Epithelial cell of prostate (primary cell): ENCODE data around the gene ANO7.

ENCODE experiments used
- DNase-seq: peaks from one replicate; pipeline ENCODE4 v3.0.0-alpha.2; 2011; ENCODE audit warnings: low read depth, low spot score
- H3K27ac ChIP-seq: fragments of 450-650 bp; 2 replicates; pipeline ENCODE4 v1.5.1; 2017; ENCODE audit warnings: mild to moderate bottlenecking

Gene ANO7

GRCh38 chr2:241224018-241224850 lies 35.8 kb downstream of the ANO7 start:
- no peak for DNase-seq
- no peak overlapping the region for H3K27ac ChIP-seq

GRCh38 chr2:241224851-241225438 lies 36.5 kb downstream of the ANO7 start:
- no peak overlapping the region for H3K27ac ChIP-seq
- DNase-seq = no peak

GRCh38 chr2:241225545-241225944 lies 37.1 kb downstream of the ANO7 start:
- H3K27ac ChIP-seq = no peak overlapping the region
- no peak for DNase-seq

GRCh38 chr2:241225983-241226382 lies 37.5 kb downstream of the ANO7 start:
- DNase-seq = no peak
- H3K27ac ChIP-seq = no peak overlapping the region

GRCh38 chr2:241226723-241227572 lies 38.5 kb downstream of the ANO7 start:
- no peak for DNase-seq
- H3K27ac ChIP-seq = no peak overlapping the region

- no peak for DNase-seq
- H3K27ac ChIP-seq = no peak overlapping the region
These were observed 39.1 kb downstream of the ANO7 start for GRCh38 chr2:241227594-241227993.

- DNase-seq = no peak
- H3K27ac ChIP-seq = no peak overlapping the region
These were observed 39.8 kb downstream of the ANO7 start for GRCh38 chr2:241228081-241228859.

GRCh38 chr2:241228860-241229516 lies 40.5 kb downstream of the ANO7 start:
- H3K27ac ChIP-seq = no peak overlapping the region
- no peak for DNase-seq

- no peak for DNase-seq
- no peak overlapping the region for H3K27ac ChIP-seq
These were observed 41.3 kb downstream of the ANO7 start for GRCh38 chr2:241229563-241230401.

GRCh38 chr2:241230435-241230834 lies 42.0 kb downstream of the ANO7 start:
- no peak overlapping the region for H3K27ac ChIP-seq
- no peak for DNase-seq

GRCh38 chr2:241232736-241233575 lies 44.5 kb downstream of the ANO7 start:
- no peak overlapping the region for H3K27ac ChIP-seq
- no peak for DNase-seq

GRCh38 chr2:241234066-241234790 lies 45.8 kb downstream of the ANO7 start:
- no peak overlapping the region for H3K27ac ChIP-seq

GRCh38 chr2:241234962-241235740 lies 46.7 kb downstream of the ANO7 start:
- no peak for DNase-seq
- H3K27ac ChIP-seq = no peak overlapping the region

More at GRCh38 chr2:241234066-241234790, 45.8 kb downstream of the ANO7 start:
- no peak for DNase-seq

- H3K27ac ChIP-seq = no peak overlapping the region
- no peak for DNase-seq
These were observed 47.5 kb downstream of the ANO7 start for GRCh38 chr2:241235859-241236593.

- DNase-seq = no peak
These were observed 48.6 kb downstream of the ANO7 start for GRCh38 chr2:241237047-241237446.

GRCh38 chr2:241237949-241238371 lies 49.5 kb downstream of the ANO7 start:
- H3K27ac ChIP-seq = no peak overlapping the region
- DNase-seq = no peak

More at GRCh38 chr2:241237047-241237446, 48.6 kb downstream of the ANO7 start:
- no peak overlapping the region for H3K27ac ChIP-seq
